Measurements from ENCODE around the gene SEC24D.

GRCh38 chr4:118762730-118763477 lies 73.0 kb downstream of the SEC24D start:
- no peak for TF ChIP-seq CTCF (IDR thresholded peaks at IDR 0.05)
- no peak for TF ChIP-seq EZH2phosphoT487 (IDR thresholded peaks at IDR 0.05)

Data from neural progenitor cell (in vitro differentiated cells).